GM18870 (cell line): ENCODE data around the gene TLCD4.
A peak's percentile ranks its signal among the peaks of the same experiment; 100 is the strongest.
"Not testable (repeated sequence)": the region's sequence is repeated elsewhere in the genome, so short reads cannot be mapped to it uniquely, and the experiment has no call there.

Experiments used
- ATAC-seq: cut with Tn5 transposase; IDR thresholded peaks from one replicate; pipeline ENCODE4 v1.9.1; 2021; ENCODE audit warnings: moderate library complexity; ENCODE audit not compliant: unreplicated experiment

Gene TLCD4

GRCh38 chr1:95145493-95145892 lies 28.3 kb downstream of the TLCD4 start:
- no peak for ATAC-seq

DNA sequence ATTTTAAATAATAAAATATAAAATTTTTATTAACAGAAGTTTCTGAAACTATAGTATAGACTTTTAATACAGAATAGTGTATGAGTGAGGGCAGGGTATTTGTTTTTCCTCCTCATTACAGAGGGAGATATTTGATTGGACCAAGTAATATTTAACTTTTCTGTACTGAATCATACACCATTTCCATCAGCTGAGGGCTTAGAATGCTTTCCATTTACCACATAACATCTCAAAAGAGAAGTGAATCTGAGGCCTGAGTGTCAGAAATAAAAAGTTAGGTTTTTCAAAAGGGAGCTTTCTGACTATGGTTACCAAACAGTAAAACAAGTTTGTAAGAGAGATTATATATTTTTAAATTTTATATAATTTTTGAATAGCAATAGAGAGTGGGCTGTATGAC lies 29.5 kb downstream of the TLCD4 start:
- ATAC-seq: peak; percentile 80

DNA sequence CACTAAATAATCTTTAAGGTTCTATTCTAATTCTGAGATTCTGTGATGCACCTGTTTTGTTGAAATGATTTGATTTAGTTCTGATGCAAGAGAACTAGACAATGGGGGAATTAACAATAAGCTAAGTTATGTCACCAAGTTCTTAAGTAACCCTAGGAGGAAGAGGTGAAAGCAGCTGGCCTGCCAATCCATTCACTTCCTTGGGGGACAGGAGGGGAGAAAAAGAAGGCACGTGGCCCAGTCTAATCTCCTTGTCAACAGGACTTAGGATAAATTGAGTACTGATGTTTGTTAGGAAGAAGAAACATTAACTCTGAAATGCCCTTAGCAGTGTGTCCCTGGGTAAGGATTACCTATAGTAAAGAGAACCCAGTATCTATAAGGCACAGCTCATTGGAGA lies 36.9 kb downstream of the TLCD4 start:
- ATAC-seq: no peak

DNA sequence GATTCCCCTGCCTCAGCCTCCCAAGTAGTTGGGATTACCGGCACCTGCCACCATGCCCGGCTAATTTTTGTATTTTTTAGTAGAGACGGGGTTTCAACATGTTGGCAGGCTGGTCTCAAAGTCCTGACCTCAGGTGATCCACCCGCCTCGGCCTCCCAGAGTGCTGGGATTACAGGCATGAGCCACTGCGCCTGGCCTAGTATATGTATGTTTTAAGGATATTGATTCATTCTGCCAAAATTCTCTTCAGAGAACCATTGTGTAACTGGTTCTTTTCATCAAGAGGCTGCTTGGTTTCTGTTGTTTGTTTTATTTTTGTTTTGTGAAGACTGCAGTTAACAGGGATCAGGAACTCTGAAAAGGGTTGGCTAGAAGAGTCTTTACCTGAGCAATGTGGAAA lies 48.4 kb downstream of the TLCD4 start:
- not testable (repeated sequence) for ATAC-seq
